Right lobe of liver (tissue), 4 donors: Measurements from ENCODE around the gene PTAR1.
A peak's percentile ranks its signal among the peaks of the same experiment; 100 is the strongest.

Experiments
- POLR2A ChIP-seq: fragments of 450-650 bp; IDR thresholded peaks from one replicate; pipeline ENCODE4 v1.6.1; 2017; ENCODE audit warnings: antibody characterized with exemption, mild to moderate bottlenecking
- TF ChIP-seq, protein P1 (sequence below), 4 donors: fragments of 200-600 bp in 3 of 4; fragments of 450-650 bp in 1 of 4; IDR thresholded peaks; one replicate each; pipeline versions ENCODE4 v1.5.1 to v1.8.0; 2016 to 2022; ENCODE audit warnings: antibody characterized with exemption in 4 of 4, mild to moderate bottlenecking in 2 of 4
- donor health status: DM: no; HTN: no; CAD: no.
- donor health status: DM: no; HTN: no; CAD: no.
- donor health status: DM: no; HTN: yes; CAD: no.

DNA sequence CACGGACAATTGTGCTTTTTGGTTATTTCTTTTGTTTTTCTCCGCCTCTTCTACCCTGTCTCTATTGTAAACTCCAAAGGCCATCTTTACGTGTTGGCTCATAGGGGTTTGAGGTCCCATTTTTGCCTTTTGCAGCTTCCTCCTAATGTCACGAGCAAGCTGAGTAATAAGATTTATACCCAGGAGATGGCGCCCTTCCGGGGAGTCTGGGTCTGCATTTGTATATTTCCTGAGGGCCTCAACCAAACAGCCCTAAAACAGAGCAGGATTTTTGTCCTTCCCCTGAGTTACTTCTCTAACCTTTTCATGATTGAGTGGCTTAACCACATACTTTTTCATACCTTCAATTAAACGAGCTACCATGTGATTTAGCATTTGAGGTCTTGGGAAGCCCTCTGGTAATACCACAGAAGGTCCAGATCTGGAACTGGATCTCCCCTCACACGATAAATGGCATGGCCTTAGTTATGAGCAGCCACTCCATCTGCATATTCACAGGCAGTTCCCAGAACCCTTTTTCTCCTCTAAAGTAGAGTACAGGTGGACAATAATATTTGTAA is 49.6 kb upstream of the PTAR1 start:
- TF ChIP-seq, protein P1, sequence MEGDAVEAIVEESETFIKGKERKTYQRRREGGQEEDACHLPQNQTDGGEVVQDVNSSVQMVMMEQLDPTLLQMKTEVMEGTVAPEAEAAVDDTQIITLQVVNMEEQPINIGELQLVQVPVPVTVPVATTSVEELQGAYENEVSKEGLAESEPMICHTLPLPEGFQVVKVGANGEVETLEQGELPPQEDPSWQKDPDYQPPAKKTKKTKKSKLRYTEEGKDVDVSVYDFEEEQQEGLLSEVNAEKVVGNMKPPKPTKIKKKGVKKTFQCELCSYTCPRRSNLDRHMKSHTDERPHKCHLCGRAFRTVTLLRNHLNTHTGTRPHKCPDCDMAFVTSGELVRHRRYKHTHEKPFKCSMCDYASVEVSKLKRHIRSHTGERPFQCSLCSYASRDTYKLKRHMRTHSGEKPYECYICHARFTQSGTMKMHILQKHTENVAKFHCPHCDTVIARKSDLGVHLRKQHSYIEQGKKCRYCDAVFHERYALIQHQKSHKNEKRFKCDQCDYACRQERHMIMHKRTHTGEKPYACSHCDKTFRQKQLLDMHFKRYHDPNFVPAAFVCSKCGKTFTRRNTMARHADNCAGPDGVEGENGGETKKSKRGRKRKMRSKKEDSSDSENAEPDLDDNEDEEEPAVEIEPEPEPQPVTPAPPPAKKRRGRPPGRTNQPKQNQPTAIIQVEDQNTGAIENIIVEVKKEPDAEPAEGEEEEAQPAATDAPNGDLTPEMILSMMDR (IDR thresholded peaks at IDR 0.05): peak; percentile 10 to 48 (median 30)
- TF ChIP-seq POLR2A: no peak
